Measurements from ENCODE around the gene BOC.

Gene BOC

GRCh38 chr3:113249601-113250000 lies 38.2 kb downstream of the BOC start:
- DNase-seq (ENCODE audit: low read depth): no peak

GRCh38 chr3:113250566-113250965 lies 39.2 kb downstream of the BOC start:
- no peak for DNase-seq (ENCODE audit: low read depth)

- no peak for DNase-seq (ENCODE audit: low read depth)
Measured at GRCh38 chr3:113251817-113252216, 40.5 kb downstream of the BOC start.

- DNase-seq (ENCODE audit: low read depth): no peak
Measured at GRCh38 chr3:113252553-113252952, 41.2 kb downstream of the BOC start.

- no peak for DNase-seq (ENCODE audit: low read depth)
Measured at GRCh38 chr3:113253702-113254101, 42.3 kb downstream of the BOC start.

GRCh38 chr3:113254171-113254947 lies 43.0 kb downstream of the BOC start:
- DNase-seq (ENCODE audit: low read depth): no peak

GRCh38 chr3:113255100-113255853 lies 43.9 kb downstream of the BOC start:
- no peak for DNase-seq (ENCODE audit: low read depth)

- no peak for DNase-seq (ENCODE audit: low read depth)
Measured at GRCh38 chr3:113255854-113256615, 44.7 kb downstream of the BOC start.

- no peak for DNase-seq (ENCODE audit: low read depth)
Measured at GRCh38 chr3:113258361-113258760, 47.0 kb downstream of the BOC start.

GRCh38 chr3:113259196-113259595 lies 47.8 kb downstream of the BOC start:
- no peak for DNase-seq (ENCODE audit: low read depth)

- no peak for DNase-seq (ENCODE audit: low read depth)
Measured at GRCh38 chr3:113261063-113261625, 49.8 kb downstream of the BOC start.

GRCh38 chr3:113261626-113262303 lies 50.4 kb downstream of the BOC start:
- no peak for DNase-seq (ENCODE audit: low read depth)

- DNase-seq (ENCODE audit: low read depth): no peak
Measured at GRCh38 chr3:113262304-113262665, 50.9 kb downstream of the BOC start.

GRCh38 chr3:113263020-113263419 lies 51.7 kb downstream of the BOC start:
- DNase-seq (ENCODE audit: low read depth): no peak

GRCh38 chr3:113263778-113264177 lies 52.4 kb downstream of the BOC start:
- no peak for DNase-seq (ENCODE audit: low read depth)

GRCh38 chr3:113264283-113265131 lies 53.1 kb downstream of the BOC start:
- DNase-seq (ENCODE audit: low read depth): no peak

- DNase-seq (ENCODE audit: low read depth): no peak
Measured at GRCh38 chr3:113265231-113265630, 53.9 kb downstream of the BOC start.

- DNase-seq (ENCODE audit: low read depth): no peak
Measured at GRCh38 chr3:113266738-113267137, 55.4 kb downstream of the BOC start.

GRCh38 chr3:113268311-113268710 lies 57.0 kb downstream of the BOC start:
- no peak for DNase-seq (ENCODE audit: low read depth)

GRCh38 chr3:113268942-113269341 lies 57.6 kb downstream of the BOC start:
- no peak for DNase-seq (ENCODE audit: low read depth)

- no peak for DNase-seq (ENCODE audit: low read depth)
Measured at GRCh38 chr3:113269661-113270060, 58.3 kb downstream of the BOC start.

Measured in CMK (cell line).